Neural crest cell (in vitro differentiated cells): ENCODE data around the gene KDM6B. TPM values are rescaled to one million over a fixed set of nuclear protein-coding genes. Genes with fewer than 3 reads are reported as not detected.

Source experiments
- DNase-seq: peaks from one replicate; pipeline ENCODE4 v3.0.0; 2021; ENCODE audit warnings: low read depth, mixed read lengths, low spot score
- H3K27ac Mint-ChIP-seq: one replicate; pipeline ENCODE4 v1.8.0; 2021; ENCODE audit warnings: mild to moderate bottlenecking, mixed read lengths; ENCODE audit not compliant: unreplicated experiment
- H3K27me3 Mint-ChIP-seq: 2 replicates; pipeline ENCODE4 v1.8.0; 2021; ENCODE audit warnings: low read depth, mild to moderate bottlenecking, mixed read lengths
- H3K36me3 Mint-ChIP-seq: 2 replicates; pipeline ENCODE4 v1.8.0; 2021; ENCODE audit warnings: low read depth, mild to moderate bottlenecking, mixed read lengths
- H3K4me1 Mint-ChIP-seq: 2 replicates; pipeline ENCODE4 v1.8.0; 2021; ENCODE audit warnings: mixed read lengths
- H3K4me3 Mint-ChIP-seq: one replicate; pipeline ENCODE4 v1.8.0; 2021; ENCODE audit warnings: mild to moderate bottlenecking, mixed read lengths
- H3K9me3 Mint-ChIP-seq: 2 replicates; pipeline ENCODE4 v1.8.0; 2021; ENCODE audit warnings: mixed read lengths
- total RNA-seq: library from RNA; stranded (reverse); gene quantifications from 2 replicates; pipeline ENCODE4 v1.2.1, GENCODE V29; 2021
- TF ChIP-seq, protein P1 (sequence below): fragments of 200-600 bp; sonication (generic); conservative IDR thresholded peaks from 2 replicates; pipeline ENCODE4 v1.5.0; 2021; ENCODE audit warnings: antibody characterized with exemption, mild to moderate bottlenecking

The KDM6B gene
- total RNA-seq, 1 donor from 2014 or later: 70.2 TPM

DNA sequence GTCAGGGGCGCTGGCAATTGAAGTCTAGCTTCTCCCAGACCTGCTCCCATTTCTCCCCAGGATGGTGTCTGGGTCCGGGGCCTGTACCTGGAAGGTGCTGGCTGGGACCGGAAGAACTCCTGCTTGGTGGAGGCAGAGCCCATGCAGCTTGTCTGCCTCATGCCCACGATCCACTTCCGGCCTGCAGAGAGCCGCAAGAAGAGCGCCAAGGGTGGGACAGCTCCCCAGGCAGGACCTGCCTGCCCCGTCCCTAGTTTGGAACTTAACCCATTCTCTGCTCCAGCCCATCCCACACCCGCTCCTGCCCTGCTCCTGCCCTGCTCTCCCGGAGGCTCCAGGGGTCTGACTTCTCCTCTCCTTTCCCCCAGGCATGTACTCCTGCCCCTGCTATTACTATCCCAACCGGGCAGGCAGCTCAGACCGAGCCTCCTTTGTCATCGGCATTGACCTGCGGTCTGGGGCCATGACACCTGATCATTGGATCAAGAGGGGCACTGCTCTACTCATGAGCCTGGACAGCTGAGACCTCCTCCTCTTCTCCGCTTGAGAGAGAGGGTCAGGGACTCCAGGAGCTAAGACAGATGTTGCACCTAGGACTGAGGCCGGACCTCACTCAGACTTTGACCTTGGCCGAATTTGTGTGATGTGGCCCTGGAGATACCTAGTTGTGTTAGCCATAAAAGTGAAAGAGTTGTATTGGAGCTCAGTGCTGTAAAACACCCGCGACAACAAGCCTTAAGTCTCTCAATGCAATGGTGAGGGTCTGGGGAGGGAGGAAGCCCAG, 814 bp upstream of the KDM6B start:
- no peak for DNase-seq
- Mint-ChIP-seq H3K27me3 (peaks cover 36% of the 10 kb centered on the region), H3K27ac (peak overlapping the region; percentile 55), H3K36me3 (no peaks in the 10 kb centered on the region), H3K9me3 (no peaks in the 10 kb centered on the region), H3K4me1 (peaks cover 36% of the 10 kb centered on the region), H3K4me3 (peak overlapping the region; percentile 94)
- TF ChIP-seq, protein P1, sequence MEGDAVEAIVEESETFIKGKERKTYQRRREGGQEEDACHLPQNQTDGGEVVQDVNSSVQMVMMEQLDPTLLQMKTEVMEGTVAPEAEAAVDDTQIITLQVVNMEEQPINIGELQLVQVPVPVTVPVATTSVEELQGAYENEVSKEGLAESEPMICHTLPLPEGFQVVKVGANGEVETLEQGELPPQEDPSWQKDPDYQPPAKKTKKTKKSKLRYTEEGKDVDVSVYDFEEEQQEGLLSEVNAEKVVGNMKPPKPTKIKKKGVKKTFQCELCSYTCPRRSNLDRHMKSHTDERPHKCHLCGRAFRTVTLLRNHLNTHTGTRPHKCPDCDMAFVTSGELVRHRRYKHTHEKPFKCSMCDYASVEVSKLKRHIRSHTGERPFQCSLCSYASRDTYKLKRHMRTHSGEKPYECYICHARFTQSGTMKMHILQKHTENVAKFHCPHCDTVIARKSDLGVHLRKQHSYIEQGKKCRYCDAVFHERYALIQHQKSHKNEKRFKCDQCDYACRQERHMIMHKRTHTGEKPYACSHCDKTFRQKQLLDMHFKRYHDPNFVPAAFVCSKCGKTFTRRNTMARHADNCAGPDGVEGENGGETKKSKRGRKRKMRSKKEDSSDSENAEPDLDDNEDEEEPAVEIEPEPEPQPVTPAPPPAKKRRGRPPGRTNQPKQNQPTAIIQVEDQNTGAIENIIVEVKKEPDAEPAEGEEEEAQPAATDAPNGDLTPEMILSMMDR: no peak

DNA sequence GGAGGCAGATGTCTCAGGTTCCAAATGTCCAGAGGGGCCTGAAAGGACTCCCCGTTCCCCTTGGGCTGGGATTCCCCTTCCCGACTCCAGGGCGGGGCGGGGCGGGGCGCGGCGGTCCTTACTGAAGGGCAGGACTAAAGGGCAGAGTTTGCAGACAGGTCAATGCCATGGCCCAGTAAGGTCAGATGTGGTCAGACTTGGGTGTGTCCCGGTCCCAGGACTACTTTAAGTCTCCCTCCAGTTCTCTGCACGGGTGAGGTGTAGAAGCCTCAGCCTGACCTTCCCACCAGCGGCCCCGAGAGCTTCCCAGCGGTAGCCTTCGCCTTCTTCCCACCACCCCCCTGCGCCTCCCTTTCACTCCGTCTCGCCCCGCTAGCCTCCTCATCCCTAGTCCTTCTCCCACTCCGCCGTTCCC, 532 bp downstream of the KDM6B start:
- Mint-ChIP-seq H3K4me3 (peak overlapping the region; percentile 99), H3K27me3 (peaks cover 37% of the 10 kb centered on the region), H3K36me3 (peaks cover 3% of the 10 kb centered on the region), H3K4me1 (peaks cover 48% of the 10 kb centered on the region), H3K9me3 (no peaks in the 10 kb centered on the region), H3K27ac (peak overlapping the region; percentile 100)
- no peak for DNase-seq
- TF ChIP-seq, protein P1: no peak

DNA sequence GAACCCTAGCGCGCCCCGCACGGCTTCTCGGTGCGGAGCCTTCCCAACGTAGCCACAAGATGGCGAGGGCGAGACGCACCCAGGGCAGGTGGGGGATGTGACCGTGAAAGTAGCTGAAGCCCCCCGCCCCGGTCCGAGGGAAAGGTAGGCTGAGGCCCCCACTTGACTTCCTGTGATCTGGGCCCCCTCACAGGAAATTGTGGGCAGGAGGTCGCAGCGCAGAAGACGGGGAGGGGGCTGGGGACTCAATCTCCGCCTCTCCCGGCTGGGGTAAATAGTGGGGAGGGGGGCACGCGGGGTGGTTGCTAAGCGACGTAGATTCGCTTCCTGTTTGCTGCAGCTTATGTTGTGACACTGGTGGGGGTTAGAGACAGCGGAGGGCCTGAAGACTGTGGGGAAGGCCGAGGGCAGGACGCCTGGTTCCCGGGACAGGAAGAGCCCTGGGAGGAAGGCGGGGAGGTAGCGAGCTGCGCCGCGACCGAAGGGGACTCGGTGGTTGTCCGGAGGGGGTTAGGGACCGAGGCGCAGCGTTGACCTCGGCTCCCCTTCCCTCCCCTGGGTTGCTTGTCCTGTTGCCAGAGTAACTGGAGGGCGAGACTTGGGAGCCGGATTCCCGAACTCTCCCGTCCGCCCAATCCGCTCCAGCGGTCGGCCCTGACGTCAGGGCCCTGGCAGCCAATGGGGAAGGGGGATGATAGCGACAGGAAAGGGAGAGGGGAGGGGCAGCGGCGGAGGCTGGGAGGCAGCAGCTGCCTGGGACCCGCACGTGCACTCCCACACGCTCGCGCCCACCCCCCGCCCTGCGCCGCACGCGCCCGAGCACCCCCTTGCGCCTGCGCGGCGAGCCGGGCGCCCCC, 1.2 kb downstream of the KDM6B start:
- Mint-ChIP-seq H3K4me1 (peaks cover 55% of the 10 kb centered on the region), H3K27ac (peak overlapping the region; percentile 100), H3K27me3 (peaks cover 35% of the 10 kb centered on the region), H3K36me3 (peaks cover 3% of the 10 kb centered on the region), H3K9me3 (no peaks in the 10 kb centered on the region), H3K4me3 (peak overlapping the region; percentile 99)
- peak; percentile 81 for DNase-seq
- TF ChIP-seq, protein P1: peak; percentile 76

DNA sequence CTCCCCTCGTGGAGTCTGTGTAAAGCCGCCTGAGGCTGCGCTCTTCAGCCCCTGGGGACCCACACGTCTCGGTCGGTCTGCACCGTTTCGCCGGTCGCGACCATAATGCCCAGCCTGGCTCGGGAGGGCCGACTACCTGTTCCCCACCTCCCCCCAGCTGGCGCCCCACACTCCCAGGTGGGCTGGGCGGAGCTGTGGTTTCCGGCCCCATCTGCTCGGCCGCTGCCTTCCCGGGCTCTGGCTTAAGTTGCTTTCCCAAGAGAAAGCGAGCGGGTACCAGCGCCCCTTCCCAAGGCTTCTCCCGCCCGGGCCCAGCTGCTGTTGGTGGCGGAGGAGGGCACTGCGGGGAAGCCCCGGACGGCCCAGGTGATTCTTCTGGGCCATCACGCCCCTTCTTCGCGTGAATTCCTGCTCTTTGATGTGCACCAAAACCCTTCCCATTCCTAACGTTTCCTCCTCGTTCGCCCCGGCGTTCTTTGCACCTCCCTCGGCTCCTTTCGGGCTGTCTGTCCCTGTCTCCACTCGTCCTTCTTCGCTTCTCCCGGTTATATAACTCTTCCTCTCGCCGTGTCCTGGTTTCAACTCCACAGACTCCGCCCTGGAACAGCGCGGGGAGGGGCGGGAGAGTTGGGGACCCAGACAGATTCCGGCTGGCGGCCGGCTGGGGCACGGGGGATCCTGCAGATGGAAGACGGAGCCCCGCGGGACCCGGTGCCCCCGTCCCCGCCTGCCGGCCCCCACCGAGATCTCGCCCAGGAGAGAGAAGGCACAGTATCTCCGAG, 2.0 kb downstream of the KDM6B start:
- peaks cover 3% of the 10 kb centered on the region for H3K36me3 Mint-ChIP-seq
- H3K27ac Mint-ChIP-seq: peak overlapping the region; percentile 97
- peaks cover 28% of the 10 kb centered on the region for H3K27me3 Mint-ChIP-seq
- DNase-seq: peak; percentile 50
- peaks cover 63% of the 10 kb centered on the region for H3K4me1 Mint-ChIP-seq
- H3K9me3 Mint-ChIP-seq: no peaks in the 10 kb centered on the region
- TF ChIP-seq, protein P1: no peak
- peak overlapping the region; percentile 96 for H3K4me3 Mint-ChIP-seq
